Liver (tissue), 3 donors: Measurements from ENCODE around the gene SLC26A5.

Experiments
- CTCF ChIP-seq: fragments of 150-350 bp; IDR thresholded peaks from 2 replicates; pipeline ENCODE4 v1.5.1; 2017; ENCODE audit warnings: improper control_type of control experiment, low read depth, low read length; ENCODE audit not compliant: missing input control
- JUND ChIP-seq, 2 donors: IDR thresholded peaks; 2 replicates each; pipeline ENCODE4 v1.6.1; 2016; ENCODE audit warnings: antibody characterized with exemption in 2 of 2
- RAD21 ChIP-seq, 2 donors: IDR thresholded peaks; 2 replicates each; pipeline ENCODE4 v1.6.1; 2016; ENCODE audit warnings: antibody characterized with exemption in 2 of 2, mild to moderate bottlenecking in 2 of 2
- RXRA ChIP-seq, 2 donors: IDR thresholded peaks; 2 replicates each; pipeline ENCODE4 v1.6.1; 2017 to 2018; ENCODE audit warnings: antibody characterized with exemption in 2 of 2, mild to moderate bottlenecking in 1 of 2
- TAF1 ChIP-seq: conservative IDR thresholded peaks from 2 replicates; pipeline ENCODE4 v1.6.1; 2016; ENCODE audit warnings: antibody characterized with exemption, mild to moderate bottlenecking
- ZBTB33 ChIP-seq: IDR thresholded peaks from 2 replicates; pipeline ENCODE4 v1.6.1; 2016; ENCODE audit warnings: antibody characterized with exemption
- donor health status: healthy.
- donor health status: healthy.

- TF ChIP-seq CTCF (no peak), RXRA (IDR thresholded peaks at IDR 0.05) (no peak), TAF1 (no peak), RAD21 (IDR thresholded peaks at IDR 0.05) (no peak), JUND (IDR thresholded peaks at IDR 0.05) (no peak), ZBTB33 (no peak)
These were observed 54.9 kb downstream of the SLC26A5 start for GRCh38 chr7:103391150-103391549.
